Stomach (tissue), 9 donors: ENCODE data around the gene KLHDC3. TPM values are rescaled to one million over a fixed set of nuclear protein-coding genes. Genes with fewer than 3 reads are reported as not detected.

Source experiments
- DNase-seq, 2 donors: peaks; one replicate each; pipeline versions ENCODE4 v3.0.0 to v3.0.0-alpha.2; 2013 to 2019
- H3K27ac ChIP-seq, 5 donors: fragments of 200-600 bp in 4 of 5; sonication (generic) in 4 of 5; one replicate each; pipeline ENCODE4 v1.5.1; 2013 to 2019; ENCODE audit warnings: mild to moderate bottlenecking in 1 of 5, moderate library complexity in 1 of 5
- H3K27me3 ChIP-seq, 3 donors: fragments of 200-600 bp; sonication (generic); one replicate each; pipeline ENCODE4 v1.5.1; 2017 to 2019; ENCODE audit warnings: mixed run types in 1 of 3
- H3K36me3 ChIP-seq, 4 donors: fragments of 200-600 bp; sonication (generic); 1 replicate in 3 of 4; 2 replicates in 1 of 4; pipeline ENCODE4 v1.5.1; 2016 to 2019
- H3K4me1 ChIP-seq, 4 donors: fragments of 200-600 bp; sonication (generic); one replicate each; pipeline ENCODE4 v1.5.1; 2016 to 2019
- H3K4me3 ChIP-seq, 4 donors: fragments of 200-600 bp; sonication (generic) in 3 of 4; one replicate each; pipeline ENCODE4 v1.5.1; 2016 to 2019; ENCODE audit warnings: mild to moderate bottlenecking in 1 of 4
- H3K9me3 ChIP-seq, 4 donors: fragments of 200-600 bp; sonication (generic); one replicate each; pipeline ENCODE4 v1.5.1; 2016 to 2019
- EP300 ChIP-seq: sonication (generic); formaldehyde crosslinking; IDR thresholded peaks from one replicate; pipeline ENCODE4 v1.6.1; 2017; ENCODE audit warnings: antibody characterized with exemption
- POLR2A ChIP-seq, 4 donors: fragments of 450-650 bp; IDR thresholded peaks; one replicate each; pipeline ENCODE4 v1.6.1; 2016; ENCODE audit warnings: antibody characterized with exemption in 4 of 4, control low read depth in 2 of 4, mild to moderate bottlenecking in 1 of 4, moderate library complexity in 1 of 4
- POLR2AphosphoS5 ChIP-seq, 3 donors: sonication (generic); formaldehyde crosslinking; IDR thresholded peaks; one replicate each; pipeline ENCODE4 v1.6.1; 2016; ENCODE audit warnings: antibody characterized with exemption in 3 of 3
- WGBS, 5 donors: extraction: QIAGEN DNeasy Blood & Tissue Kit in 3 of 5; methylation state at CpG; one replicate each; pipeline versions ENCODE4 v1.1.5 to v1.1.7; 2013 to 2018; 5-methylcytosine and 5-hydroxymethylcytosine counted together
- intact Hi-C: fragments of 100-400 bp; cut with DNase I; formaldehyde crosslinking; loops from one replicate; pipeline ENCODE4 v1.15.1; 2023; ENCODE audit warnings: low total_unique reads
- polyA plus RNA-seq, 3 donors: library from polyadenylated mRNA; stranded (reverse); fragments of 200-250 nt; gene quantifications; one replicate each; pipeline ENCODE4 v1.2.3, GENCODE V29; 2013
- total RNA-seq, 5 donors: library from RNA; depleted of rRNA; stranded (reverse); fragments of >200 nt; gene quantifications; one replicate each; pipeline versions ENCODE4 v1.1.0 to v1.2.3, GENCODE V29; 2014 to 2016
- TF ChIP-seq, protein P1 (sequence below), 7 experiments: fragments of 450-650 bp in 4 of 7; fragments of 200-600 bp in 3 of 7; sonication (generic) in 3 of 7; IDR thresholded peaks; one replicate each; pipeline ENCODE4 v1.5.1; 2016 to 2019; ENCODE audit warnings: antibody characterized with exemption in 7 of 7, control low read depth in 2 of 7, mild to moderate bottlenecking in 1 of 7
- donor health status: healthy with polysubstance abuse.
- donor health status: Bipolar disorder and iron deficiency.
- donor health status: healthy.

KLHDC3 gene
- total and polyA plus RNA-seq, 8 donors = 40.0 to 88.5 (median 67.4) TPM

GRCh38 chr6:42978487-42978838, 35.6 kb upstream of the KLHDC3 start:
- TF ChIP-seq POLR2A (IDR thresholded peaks at IDR 0.05) (no peak), EP300 (no peak), POLR2AphosphoS5 (IDR thresholded peaks at IDR 0.05) (no peak)
- TF ChIP-seq, protein P1, sequence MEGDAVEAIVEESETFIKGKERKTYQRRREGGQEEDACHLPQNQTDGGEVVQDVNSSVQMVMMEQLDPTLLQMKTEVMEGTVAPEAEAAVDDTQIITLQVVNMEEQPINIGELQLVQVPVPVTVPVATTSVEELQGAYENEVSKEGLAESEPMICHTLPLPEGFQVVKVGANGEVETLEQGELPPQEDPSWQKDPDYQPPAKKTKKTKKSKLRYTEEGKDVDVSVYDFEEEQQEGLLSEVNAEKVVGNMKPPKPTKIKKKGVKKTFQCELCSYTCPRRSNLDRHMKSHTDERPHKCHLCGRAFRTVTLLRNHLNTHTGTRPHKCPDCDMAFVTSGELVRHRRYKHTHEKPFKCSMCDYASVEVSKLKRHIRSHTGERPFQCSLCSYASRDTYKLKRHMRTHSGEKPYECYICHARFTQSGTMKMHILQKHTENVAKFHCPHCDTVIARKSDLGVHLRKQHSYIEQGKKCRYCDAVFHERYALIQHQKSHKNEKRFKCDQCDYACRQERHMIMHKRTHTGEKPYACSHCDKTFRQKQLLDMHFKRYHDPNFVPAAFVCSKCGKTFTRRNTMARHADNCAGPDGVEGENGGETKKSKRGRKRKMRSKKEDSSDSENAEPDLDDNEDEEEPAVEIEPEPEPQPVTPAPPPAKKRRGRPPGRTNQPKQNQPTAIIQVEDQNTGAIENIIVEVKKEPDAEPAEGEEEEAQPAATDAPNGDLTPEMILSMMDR (IDR thresholded peaks at IDR 0.05) = no peak
- H3K27me3 ChIP-seq = no peaks in the 10 kb centered on the region
- intact Hi-C loops = no loop called here
- H3K4me1 ChIP-seq = peaks cover 22 to 51% (median 40%) of the 10 kb centered on the region in 4 donors
- peaks cover 0 to 11% (median 7%) of the 10 kb centered on the region in 4 donors for H3K36me3 ChIP-seq
- WGBS, 5 donors = 0% methylated on average over 5 to 28 of the region's 28 CpGs
- no peaks in the 10 kb centered on the region for H3K9me3 ChIP-seq
- peak in 1 of 2 donors; percentile 55 for DNase-seq
- peak overlapping the region; percentile 80 to 97 (median 89) for H3K4me3 ChIP-seq
- peak overlapping the region; percentile 86 to 94 (median 92) for H3K27ac ChIP-seq

DNA sequence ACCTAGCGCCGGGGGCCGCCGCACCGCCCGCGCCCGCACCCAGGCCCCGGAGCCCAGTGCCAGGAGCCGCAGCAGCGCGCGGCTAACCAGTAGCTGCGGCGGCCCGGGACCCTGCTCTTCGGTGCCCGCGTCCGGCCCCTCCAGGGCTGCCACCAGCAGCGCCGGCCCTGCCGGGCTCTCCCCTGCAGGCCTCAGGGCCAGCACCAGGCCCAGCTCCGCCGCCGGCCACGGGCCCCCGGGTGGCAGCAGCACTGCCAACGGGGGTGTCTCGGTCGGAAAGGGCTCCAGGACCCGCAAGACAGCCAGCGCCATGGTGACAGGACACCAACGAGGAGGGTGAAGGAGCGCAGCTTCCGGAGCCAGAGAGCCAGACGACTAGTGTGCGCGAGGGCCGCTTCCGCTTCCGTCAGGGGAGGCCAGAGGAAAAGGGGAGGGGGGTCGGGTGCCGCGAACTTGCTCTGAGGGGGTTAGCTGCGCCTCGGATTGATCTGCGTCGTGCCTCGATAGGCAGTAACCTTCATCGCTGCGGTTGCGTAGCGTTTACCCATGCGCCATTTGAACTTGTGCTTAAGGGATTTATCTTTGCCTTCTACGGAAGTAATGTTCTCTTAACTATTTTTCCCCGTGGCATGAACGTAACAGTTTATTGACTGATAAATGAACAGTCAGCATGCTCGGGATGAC, 35.1 kb upstream of the KLHDC3 start, which contains the start of gene PEX6:
Gene PEX6, minus strand, starts transcription at position 343 of the 684 bp plus-strand sequence. Its CDS starts 31 bp downstream, at position 312.
- peaks cover 0 to 8% (median 2%) of the 10 kb centered on the region in 4 donors for H3K36me3 ChIP-seq
- intact Hi-C loops = no loop called here
- no peak for TF ChIP-seq EP300
- peak in 1 of 4 donors; percentile 61 for TF ChIP-seq POLR2A (IDR thresholded peaks at IDR 0.05)
- TF ChIP-seq POLR2AphosphoS5 (IDR thresholded peaks at IDR 0.05) = peak; percentile 14 to 86 (median 80)
- no peaks in the 10 kb centered on the region for H3K9me3 ChIP-seq
- H3K27me3 ChIP-seq = no peaks in the 10 kb centered on the region
- peak within 1 kb of the TSS; percentile 86 to 94 (median 92) for H3K27ac ChIP-seq
- 0 to 1% (median 0%) methylated on average over 22 to 59 of the region's 59 CpGs for WGBS, 5 donors
- H3K4me1 ChIP-seq = peaks cover 22 to 56% (median 45%) of the 10 kb centered on the region in 4 donors
- peak; percentile 89 to 95 for DNase-seq
- peak within 1 kb of the TSS; percentile 80 to 97 (median 89) for H3K4me3 ChIP-seq

DNA sequence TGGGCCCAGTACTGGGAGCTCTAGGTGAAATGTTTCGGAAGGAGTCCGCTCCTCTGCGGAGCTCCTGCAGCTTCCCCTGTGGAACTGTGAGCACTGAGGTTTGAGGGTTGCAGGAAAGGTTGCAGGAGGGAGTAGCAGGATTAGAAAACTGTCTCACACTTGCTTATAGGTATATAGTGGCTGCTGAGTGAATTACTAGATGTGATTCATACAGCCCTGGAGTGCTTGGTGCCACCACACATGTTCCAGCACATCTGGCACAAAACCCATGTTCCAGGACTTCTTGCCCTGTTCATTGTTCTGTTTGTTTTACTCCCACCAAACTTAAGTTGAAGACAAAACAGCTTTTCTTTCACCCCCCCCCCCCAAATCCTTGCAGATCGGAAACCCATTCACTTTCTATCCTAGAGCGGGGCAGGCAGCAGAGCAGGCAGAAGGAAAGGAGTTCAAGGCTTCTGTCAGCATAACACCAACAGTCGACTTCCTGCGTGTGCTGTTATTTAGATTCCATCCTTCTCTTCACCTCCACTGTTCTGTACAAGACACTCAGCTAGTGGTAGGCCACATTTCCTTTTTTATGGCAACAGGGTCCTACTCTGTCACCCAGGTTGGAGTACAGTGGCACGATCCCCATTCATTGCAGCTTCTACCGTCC, 34.4 kb upstream of the KLHDC3 start:
- Histone ChIP-seq H3K36me3 (peaks cover 0 to 3% (median 0%) of the 10 kb centered on the region in 4 donors), H3K27me3 (no peaks in the 10 kb centered on the region), H3K4me3 (peak overlapping the region; percentile 80 to 97 (median 89)), H3K27ac (peak overlapping the region; percentile 86 to 94 (median 92)), H3K9me3 (no peaks in the 10 kb centered on the region), H3K4me1 (peaks cover 22 to 56% (median 46%) of the 10 kb centered on the region in 4 donors)
- TF ChIP-seq, protein P1 (IDR thresholded peaks at IDR 0.05) = no peak
- TF ChIP-seq POLR2A (IDR thresholded peaks at IDR 0.05) (no peak), POLR2AphosphoS5 (IDR thresholded peaks at IDR 0.05) (no peak), EP300 (no peak)
- WGBS, 5 donors = 42 to 48% (median 45%) methylated on average over 9 of the region's 9 CpGs
- intact Hi-C loops = no loop called here
- no peak for DNase-seq

DNA sequence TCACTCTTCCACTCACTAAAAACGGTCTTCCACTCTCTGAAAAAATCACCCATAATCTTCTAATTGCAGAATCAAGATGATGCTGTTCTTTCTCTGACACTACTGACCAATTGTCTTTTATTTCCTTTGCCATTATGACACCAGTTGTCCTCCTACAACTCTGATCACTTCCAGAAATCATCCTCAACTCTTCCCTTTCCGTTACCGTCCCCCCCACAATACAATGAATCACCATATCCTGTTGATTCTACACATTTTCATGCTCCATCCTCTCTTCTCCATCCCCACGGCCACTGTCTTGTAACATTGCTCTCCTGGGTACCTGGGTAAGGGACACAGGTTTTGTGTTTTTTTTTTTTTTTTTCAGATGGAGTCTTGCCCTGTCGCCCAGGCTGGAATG, 32.2 kb upstream of the KLHDC3 start:
- Histone ChIP-seq H3K27ac (no peak overlapping the region), H3K9me3 (no peaks in the 10 kb centered on the region), H3K4me3 (no peak overlapping the region), H3K27me3 (no peaks in the 10 kb centered on the region), H3K36me3 (no peaks in the 10 kb centered on the region), H3K4me1 (peaks cover 34 to 58% (median 56%) of the 10 kb centered on the region in 4 donors)
- DNase-seq = no peak
- intact Hi-C loops = no loop called here
- WGBS, 5 donors = 87 to 92% (median 90%) methylated on average over 5 of the region's 5 CpGs
- TF ChIP-seq, protein P1 (IDR thresholded peaks at IDR 0.05) = no peak
- no peak for TF ChIP-seq POLR2A (IDR thresholded peaks at IDR 0.05)
- no peak for TF ChIP-seq EP300
- no peak for TF ChIP-seq POLR2AphosphoS5 (IDR thresholded peaks at IDR 0.05)
